Spleen (tissue), 11 donors: ENCODE measurements around the gene SLC4A4. TPM values are rescaled to one million over a fixed set of nuclear protein-coding genes. Genes with fewer than 3 reads are reported as not detected.

Experiments
- DNase-seq: peaks from one replicate; pipeline ENCODE4 v3.0.0-alpha.2; 2020
- H3K27ac ChIP-seq, 8 donors: fragments of 200-600 bp; sonication (generic) in 7 of 8; 1 replicate in 4 of 8; 2 replicates in 4 of 8; pipeline versions ENCODE4 v1.5.0 to v1.8.0; 2016 to 2021; ENCODE audit warnings: inconsistent platforms in 4 of 8, mild to moderate bottlenecking in 4 of 8, moderate library complexity in 1 of 8
- H3K27me3 ChIP-seq, 7 donors: fragments of 200-600 bp; sonication (generic) in 6 of 7; replicated peaks in 1 of 7; 1 replicate in 4 of 7; 2 replicates in 3 of 7; pipeline versions ENCODE4 v1.5.0 to v1.8.0; 2016 to 2021; ENCODE audit warnings: inconsistent platforms in 3 of 7, mild to moderate bottlenecking in 1 of 7
- H3K36me3 ChIP-seq, 6 donors: fragments of 200-600 bp; sonication (generic) in 5 of 6; 1 replicate in 4 of 6; 2 replicates in 2 of 6; pipeline versions ENCODE4 v1.5.0 to v1.8.0; 2016 to 2021; ENCODE audit warnings: inconsistent platforms in 2 of 6
- H3K4me1 ChIP-seq, 6 donors: fragments of 200-600 bp; sonication (generic) in 5 of 6; 1 replicate in 3 of 6; 2 replicates in 3 of 6; pipeline versions ENCODE4 v1.5.0 to v1.8.0; 2016 to 2021; ENCODE audit warnings: inconsistent platforms in 3 of 6
- H3K4me3 ChIP-seq, 8 donors: fragments of 200-600 bp; sonication (generic) in 7 of 8; 1 replicate in 4 of 8; 2 replicates in 4 of 8; pipeline versions ENCODE4 v1.5.0 to v1.8.0; 2016 to 2021; ENCODE audit warnings: inconsistent platforms in 4 of 8, mild to moderate bottlenecking in 4 of 8, moderate library complexity in 2 of 8
- H3K9me3 ChIP-seq, 8 donors: fragments of 200-600 bp; sonication (generic) in 7 of 8; 1 replicate in 4 of 8; 2 replicates in 4 of 8; pipeline versions ENCODE4 v1.5.0 to v1.8.0; 2016 to 2021; ENCODE audit warnings: inconsistent platforms in 4 of 8
- CTCF ChIP-seq, 11 experiments: fragments of 200-600 bp in 7 of 11; fragments of 450-650 bp in 4 of 11; sonication (generic) in 4 of 11; IDR thresholded peaks in 8 of 11; conservative IDR thresholded peaks in 3 of 11; 1 replicate in 7 of 11; 2 replicates in 4 of 11; pipeline versions ENCODE4 v1.4.0 to v1.8.0; 2016 to 2021; ENCODE audit warnings: antibody characterized with exemption in 11 of 11, inconsistent platforms in 4 of 11, mild to moderate bottlenecking in 1 of 11
- POLR2A ChIP-seq, 3 donors: fragments of 450-650 bp; IDR thresholded peaks; one replicate each; pipeline ENCODE4 v1.5.1; 2017; ENCODE audit warnings: antibody characterized with exemption in 3 of 3, mild to moderate bottlenecking in 1 of 3
- POLR2AphosphoS5 ChIP-seq, 3 donors: sonication (generic); formaldehyde crosslinking; IDR thresholded peaks; one replicate each; pipeline ENCODE4 v1.5.1; 2017; ENCODE audit warnings: antibody characterized with exemption in 3 of 3
- WGBS, 5 donors: extraction: QIAGEN DNeasy Blood & Tissue Kit in 3 of 5; methylation state at CpG; one replicate each; pipeline versions ENCODE4 v1.1.5 to v1.1.7; 2013 to 2018; 5-methylcytosine and 5-hydroxymethylcytosine counted together
- intact Hi-C: fragments of 100-400 bp; cut with DNase I; formaldehyde crosslinking; loops from one replicate; pipeline ENCODE4 v1.15.0; 2023; ENCODE audit warnings: low total_unique reads
- polyA plus RNA-seq, 3 donors: library from polyadenylated mRNA; stranded (reverse); fragments of 200-250 nt; gene quantifications; one replicate each; pipeline ENCODE4 v1.2.1, GENCODE V29; 2013
- total RNA-seq, 7 donors: library from RNA; depleted of rRNA in 3 of 7; stranded (reverse); fragments of >200 nt in 3 of 7; fragmentation: NEBNext Ultra II Directional in 4 of 7; extraction: Animal tissue kit (Norgen Biotek cat#: 25700) in 4 of 7; gene quantifications; one replicate each; pipeline versions ENCODE4 v1.1.0 to v1.2.1, GENCODE V29; 2016 to 2021
- donor health status: healthy with polysubstance abuse.
- donor health status: DM: no; HTN: no; CAD: no; lungs with moderate emphysema.
- donor health status: DM: no; HTN: no; CAD: no.
- donor health status: Bipolar disorder and iron deficiency.
- donor health status: healthy.
- donor health status: DM: no; HTN: no; CAD: no.
- donor health status: DM: yes; HTN: yes; CAD: no.

SLC4A4 gene
- total and polyA plus RNA-seq, 10 donors = 0.07 to 3.4 (median 1.4) TPM

- Histone ChIP-seq H3K27ac (no peak overlapping the region), H3K27me3 (no peaks in the 10 kb centered on the region), H3K9me3 (peaks cover 0 to 5% (median 0%) of the 10 kb centered on the region in 8 donors), H3K4me3 (no peak overlapping the region), H3K36me3 (no peaks in the 10 kb centered on the region), H3K4me1 (no peaks in the 10 kb centered on the region)
- intact Hi-C loops = no loop called here
- TF ChIP-seq POLR2A (IDR thresholded peaks at IDR 0.05) (no peak), CTCF (IDR thresholded peaks at IDR 0.05 in 8 of 11, conservative IDR thresholded peaks at IDR 0.05 in 3 of 11) (no peak), POLR2AphosphoS5 (IDR thresholded peaks at IDR 0.05) (no peak)
- DNase-seq = no peak
- WGBS, 5 donors = 58 to 85% (median 73%) methylated on average over 3 of the region's 3 CpGs
Observed at GRCh38 chr4:71607780-71608677, 269.2 kb downstream of the SLC4A4 start.

GRCh38 chr4:71608678-71609071 is 269.9 kb downstream of the SLC4A4 start:
- Histone ChIP-seq H3K4me3 (no peak overlapping the region), H3K27ac (no peak overlapping the region), H3K9me3 (peaks cover 0 to 5% (median 0%) of the 10 kb centered on the region in 8 donors), H3K36me3 (no peaks in the 10 kb centered on the region), H3K4me1 (no peaks in the 10 kb centered on the region), H3K27me3 (no peaks in the 10 kb centered on the region)
- intact Hi-C loops = no loop called here
- WGBS, 5 donors = 39 to 74% (median 42%) methylated on average over 2 of the region's 2 CpGs
- no peak for TF ChIP-seq CTCF (IDR thresholded peaks at IDR 0.05 in 8 of 11, conservative IDR thresholded peaks at IDR 0.05 in 3 of 11)
- DNase-seq = no peak

GRCh38 chr4:71609167-71609566 is 270.3 kb downstream of the SLC4A4 start:
- H3K27me3 ChIP-seq = no peaks in the 10 kb centered on the region
- H3K9me3 ChIP-seq = peaks cover 0 to 5% (median 0%) of the 10 kb centered on the region in 8 donors
- no peaks in the 10 kb centered on the region for H3K4me1 ChIP-seq
- H3K4me3 ChIP-seq = no peak overlapping the region
- H3K36me3 ChIP-seq = no peaks in the 10 kb centered on the region
- TF ChIP-seq CTCF (IDR thresholded peaks at IDR 0.05 in 8 of 11, conservative IDR thresholded peaks at IDR 0.05 in 3 of 11) (no peak), POLR2A (IDR thresholded peaks at IDR 0.05) (no peak), POLR2AphosphoS5 (IDR thresholded peaks at IDR 0.05) (no peak)
- WGBS, 5 donors = 92 to 99% (median 95%) methylated on average over 2 of the region's 2 CpGs
- DNase-seq = no peak
- intact Hi-C loops = no loop called here
- no peak overlapping the region for H3K27ac ChIP-seq

- Histone ChIP-seq H3K27ac (no peak overlapping the region), H3K36me3 (no peaks in the 10 kb centered on the region), H3K9me3 (peaks cover 0 to 5% (median 0%) of the 10 kb centered on the region in 8 donors), H3K27me3 (no peaks in the 10 kb centered on the region), H3K4me1 (no peaks in the 10 kb centered on the region), H3K4me3 (no peak overlapping the region)
- TF ChIP-seq CTCF (IDR thresholded peaks at IDR 0.05 in 8 of 11, conservative IDR thresholded peaks at IDR 0.05 in 3 of 11) = no peak
- TF ChIP-seq POLR2A (IDR thresholded peaks at IDR 0.05) = no peak
- TF ChIP-seq POLR2AphosphoS5 (IDR thresholded peaks at IDR 0.05) = no peak
- intact Hi-C loops = no loop called here
- no peak for DNase-seq
Observed at GRCh38 chr4:71609651-71610050, 270.8 kb downstream of the SLC4A4 start.
